ENCODE measurements around the gene NRXN3. TPM values are rescaled to one million over a fixed set of nuclear protein-coding genes. Genes with fewer than 3 reads are reported as not detected.

Gene NRXN3
- total and polyA plus RNA-seq, 7 donors: 0.06 to 0.74 (median 0.15) TPM

- no peak for TF ChIP-seq CTCF (IDR thresholded peaks at IDR 0.05)
- intact Hi-C loops (cut with DNase I): no loop called here
- 58 to 69% (median 62%) methylated on average over 5 of the region's 5 CpGs for WGBS, 3 donors
These were observed 628.6 kb downstream of the NRXN3 start for GRCh38 chr14:78798757-78799156.

GRCh38 chr14:78805570-78805969 is 635.4 kb downstream of the NRXN3 start:
- 52 to 74% (median 57%) methylated on average over 3 of the region's 3 CpGs for WGBS, 3 donors

More at GRCh38 chr14:78798757-78799156, 628.6 kb downstream of the NRXN3 start:
- no peak for ATAC-seq
- Histone ChIP-seq H3K27ac (no peak overlapping the region), H3K27me3 (ENCODE audit: insufficient read depth in 3 of 3, low read length in 2 of 3) (no peaks in the 10 kb centered on the region), H3K4me3 (no peak overlapping the region), H3K36me3 (ENCODE audit: insufficient read depth in 1 of 2, low read depth in 1 of 2) (no peaks in the 10 kb centered on the region), H3K4me1 (no peaks in the 10 kb centered on the region), H3K9me3 (no peaks in the 10 kb centered on the region)
- DNase-seq: no peak

GRCh38 chr14:78823035-78823434 is 652.9 kb downstream of the NRXN3 start:
- H3K27me3 ChIP-seq (ENCODE audit: insufficient read depth in 3 of 3, low read length in 2 of 3): no peaks in the 10 kb centered on the region
- ATAC-seq: no peak
- no peaks in the 10 kb centered on the region for H3K4me1 ChIP-seq
- H3K27ac ChIP-seq: no peak overlapping the region
- DNase-seq: no peak
- H3K4me3 ChIP-seq: no peak overlapping the region
- no peak for TF ChIP-seq CTCF (IDR thresholded peaks at IDR 0.05)
- no peaks in the 10 kb centered on the region for H3K36me3 ChIP-seq (ENCODE audit: insufficient read depth in 1 of 2, low read depth in 1 of 2)
- no peaks in the 10 kb centered on the region for H3K9me3 ChIP-seq
- intact Hi-C loops (cut with DNase I): no loop called here
- WGBS, 3 donors: 73 to 80% (median 75%) methylated on average over 3 of the region's 3 CpGs

More at GRCh38 chr14:78805570-78805969, 635.4 kb downstream of the NRXN3 start:
- no peak for DNase-seq
- intact Hi-C loops (cut with DNase I): no loop called here
- H3K27ac ChIP-seq: no peak overlapping the region
- no peaks in the 10 kb centered on the region for H3K27me3 ChIP-seq (ENCODE audit: insufficient read depth in 3 of 3, low read length in 2 of 3)
- H3K9me3 ChIP-seq: no peaks in the 10 kb centered on the region
- H3K4me1 ChIP-seq: no peaks in the 10 kb centered on the region
- no peak for TF ChIP-seq CTCF (IDR thresholded peaks at IDR 0.05)
- ATAC-seq: no peak
- no peaks in the 10 kb centered on the region for H3K36me3 ChIP-seq (ENCODE audit: insufficient read depth in 1 of 2, low read depth in 1 of 2)
- no peak overlapping the region for H3K4me3 ChIP-seq

GRCh38 chr14:78823516-78823915 is 653.3 kb downstream of the NRXN3 start:
- 64 to 69% (median 67%) methylated on average over 2 of the region's 2 CpGs for WGBS, 3 donors
- no peak overlapping the region for H3K4me3 ChIP-seq
- no peak overlapping the region for H3K27ac ChIP-seq
- ATAC-seq (no peak), DNase-seq (no peak)
- no peaks in the 10 kb centered on the region for H3K4me1 ChIP-seq
- H3K27me3 ChIP-seq (ENCODE audit: insufficient read depth in 3 of 3, low read length in 2 of 3): no peaks in the 10 kb centered on the region
- no peak for TF ChIP-seq CTCF (IDR thresholded peaks at IDR 0.05)
- H3K9me3 ChIP-seq: no peaks in the 10 kb centered on the region
- H3K36me3 ChIP-seq (ENCODE audit: insufficient read depth in 1 of 2, low read depth in 1 of 2): no peaks in the 10 kb centered on the region
- intact Hi-C loops (cut with DNase I): no loop called here

- ATAC-seq: no peak
These were observed 659.1 kb downstream of the NRXN3 start for GRCh38 chr14:78829274-78829673.

More at GRCh38 chr14:78829274-78829673, 659.1 kb downstream of the NRXN3 start:
- H3K27me3 ChIP-seq (ENCODE audit: insufficient read depth in 3 of 3, low read length in 2 of 3): peaks cover 0 to 3% (median 0%) of the 10 kb centered on the region in 3 donors
- intact Hi-C loops (cut with DNase I): no loop called here
- no peaks in the 10 kb centered on the region for H3K4me1 ChIP-seq
- H3K27ac ChIP-seq: no peak overlapping the region
- no peak for TF ChIP-seq CTCF (IDR thresholded peaks at IDR 0.05)
- DNase-seq: no peak
- H3K4me3 ChIP-seq: no peak overlapping the region
- no peaks in the 10 kb centered on the region for H3K36me3 ChIP-seq (ENCODE audit: insufficient read depth in 1 of 2, low read depth in 1 of 2)
- WGBS, 3 donors: 82 to 89% (median 87%) methylated on average over 1 of the region's 1 CpG
- H3K9me3 ChIP-seq: no peaks in the 10 kb centered on the region

Measured in psoas muscle (tissue), 8 donors.